Left lung (tissue), 10 donors: ENCODE data around the gene PACS2. TPM values are rescaled to one million over a fixed set of nuclear protein-coding genes. Genes with fewer than 3 reads are reported as not detected.

Source experiments
- ATAC-seq: fragments of 200-7000 bp; cut with Tn5 transposase; one replicate; pipeline ENCODE4 v1.9.1; 2020; ENCODE audit warnings: moderate library complexity
- DNase-seq, 4 donors: peaks; one replicate each; pipeline ENCODE4 v3.0.0-alpha.2; 2013 to 2020
- H3K27ac ChIP-seq, 2 donors: fragments of 200-600 bp; sonication (generic) in 1 of 2; one replicate each; pipeline versions ENCODE4 v1.5.0 to v1.8.0; 2020 to 2021
- H3K27me3 ChIP-seq, 2 donors: fragments of 200-600 bp; sonication (generic) in 1 of 2; one replicate each; pipeline versions ENCODE4 v1.5.0 to v1.8.0; 2020 to 2021
- H3K36me3 ChIP-seq, 2 donors: fragments of 200-600 bp; sonication (generic) in 1 of 2; one replicate each; pipeline versions ENCODE4 v1.5.0 to v1.8.0; 2020 to 2021
- H3K4me1 ChIP-seq, 2 donors: fragments of 200-600 bp; one replicate each; pipeline ENCODE4 v1.8.0; 2021
- H3K4me3 ChIP-seq, 2 donors: fragments of 200-600 bp; sonication (generic) in 1 of 2; one replicate each; pipeline versions ENCODE4 v1.5.0 to v1.8.0; 2020 to 2021; ENCODE audit warnings: mild to moderate bottlenecking in 1 of 2
- H3K9me3 ChIP-seq, 2 donors: fragments of 200-600 bp; sonication (generic) in 1 of 2; one replicate each; pipeline versions ENCODE4 v1.5.0 to v1.8.0; 2020 to 2021
- intact Hi-C, 2 donors: fragments of 100-400 bp; cut with DNase I; formaldehyde crosslinking; loops; one replicate each; pipeline versions ENCODE4 v1.11.2 to v1.14.2; 2022
- polyA plus RNA-seq, 6 donors: library from polyadenylated mRNA; unstranded; fragments of 120-200 nt; gene quantifications; one replicate each; pipeline ENCODE4 v1.2.1, GENCODE V29; 2013; ENCODE audit not compliant: insufficient read length in 6 of 6
- total RNA-seq, 2 donors: library from RNA; stranded (reverse); fragmentation: NEBNext Ultra II Directional; extraction: Animal tissue kit (Norgen Biotek cat#: 25700); gene quantifications; one replicate each; pipeline ENCODE4 v1.2.1, GENCODE V29; 2021
- TF ChIP-seq, protein P1 (sequence below), 2 donors: fragments of 200-600 bp; sonication (generic) in 1 of 2; IDR thresholded peaks; one replicate each; pipeline versions ENCODE4 v1.5.0 to v1.8.0; 2021; ENCODE audit warnings: antibody characterized with exemption in 2 of 2
- donor health status: DM: no; HTN: yes; CAD: no.
- donor health status: DM: no; HTN: no; CAD: no.

PACS2 gene
- total and polyA plus RNA-seq, 8 donors = 64.6 to 99.3 (median 75.4) TPM

DNA sequence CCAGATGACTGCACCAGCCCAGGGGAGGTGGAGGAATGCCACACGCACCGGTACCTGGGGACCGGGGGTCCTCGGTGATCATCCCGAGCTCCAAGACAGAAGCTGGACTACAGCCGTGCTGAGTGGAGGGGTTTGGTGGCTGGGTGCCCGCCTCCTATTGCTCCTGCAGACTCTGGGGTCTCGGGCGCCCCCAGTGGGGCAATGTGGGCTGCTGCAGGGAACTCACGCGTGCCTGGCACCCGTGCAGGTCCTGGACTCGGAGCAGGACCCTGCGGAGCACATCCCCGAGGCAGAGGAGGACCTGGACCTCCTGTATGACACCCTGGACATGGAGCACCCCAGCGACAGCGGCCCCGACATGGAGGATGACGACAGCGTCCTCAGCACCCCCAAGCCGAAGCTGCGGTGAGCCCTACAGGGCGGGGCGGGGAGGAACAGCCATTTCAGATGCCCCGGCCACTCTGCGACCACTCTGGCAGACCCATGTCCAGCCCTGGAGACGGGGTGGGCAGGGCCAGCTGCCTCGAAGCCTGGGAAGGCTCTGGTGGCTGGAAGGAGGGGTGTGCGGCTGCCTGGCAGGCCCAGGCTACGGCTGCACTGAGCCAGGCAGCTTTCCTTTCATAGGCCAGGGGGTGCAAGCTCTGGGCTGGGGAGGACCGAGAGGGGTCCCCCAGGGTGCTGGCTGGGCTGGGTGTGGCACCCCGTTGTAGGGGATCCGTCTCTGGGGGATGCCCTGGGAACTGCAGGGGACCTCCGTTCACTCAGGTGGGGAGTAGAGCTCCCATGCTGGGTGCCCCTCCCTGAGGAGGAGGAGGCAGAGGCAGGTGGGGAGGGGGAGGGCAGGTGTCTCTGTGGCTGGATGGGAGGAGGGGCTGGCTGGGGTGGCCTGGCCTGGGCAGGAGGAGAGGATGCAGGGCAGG lies 62.2 kb downstream of the PACS2 start:
- intact Hi-C loops = no loop called here
- no peak overlapping the region for H3K27ac ChIP-seq
- H3K27me3 ChIP-seq = no peaks in the 10 kb centered on the region
- DNase-seq (peak in 1 of 4 donors; percentile 60), ATAC-seq (no peak)
- peaks cover 0 to 23% of the 10 kb centered on the region in 2 donors for H3K36me3 ChIP-seq
- H3K9me3 ChIP-seq = no peaks in the 10 kb centered on the region
- no peak overlapping the region for H3K4me3 ChIP-seq
- H3K4me1 ChIP-seq = peaks cover 0 to 14% of the 10 kb centered on the region in 2 donors
- TF ChIP-seq, protein P1, sequence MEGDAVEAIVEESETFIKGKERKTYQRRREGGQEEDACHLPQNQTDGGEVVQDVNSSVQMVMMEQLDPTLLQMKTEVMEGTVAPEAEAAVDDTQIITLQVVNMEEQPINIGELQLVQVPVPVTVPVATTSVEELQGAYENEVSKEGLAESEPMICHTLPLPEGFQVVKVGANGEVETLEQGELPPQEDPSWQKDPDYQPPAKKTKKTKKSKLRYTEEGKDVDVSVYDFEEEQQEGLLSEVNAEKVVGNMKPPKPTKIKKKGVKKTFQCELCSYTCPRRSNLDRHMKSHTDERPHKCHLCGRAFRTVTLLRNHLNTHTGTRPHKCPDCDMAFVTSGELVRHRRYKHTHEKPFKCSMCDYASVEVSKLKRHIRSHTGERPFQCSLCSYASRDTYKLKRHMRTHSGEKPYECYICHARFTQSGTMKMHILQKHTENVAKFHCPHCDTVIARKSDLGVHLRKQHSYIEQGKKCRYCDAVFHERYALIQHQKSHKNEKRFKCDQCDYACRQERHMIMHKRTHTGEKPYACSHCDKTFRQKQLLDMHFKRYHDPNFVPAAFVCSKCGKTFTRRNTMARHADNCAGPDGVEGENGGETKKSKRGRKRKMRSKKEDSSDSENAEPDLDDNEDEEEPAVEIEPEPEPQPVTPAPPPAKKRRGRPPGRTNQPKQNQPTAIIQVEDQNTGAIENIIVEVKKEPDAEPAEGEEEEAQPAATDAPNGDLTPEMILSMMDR (IDR thresholded peaks at IDR 0.05) = no peak

DNA sequence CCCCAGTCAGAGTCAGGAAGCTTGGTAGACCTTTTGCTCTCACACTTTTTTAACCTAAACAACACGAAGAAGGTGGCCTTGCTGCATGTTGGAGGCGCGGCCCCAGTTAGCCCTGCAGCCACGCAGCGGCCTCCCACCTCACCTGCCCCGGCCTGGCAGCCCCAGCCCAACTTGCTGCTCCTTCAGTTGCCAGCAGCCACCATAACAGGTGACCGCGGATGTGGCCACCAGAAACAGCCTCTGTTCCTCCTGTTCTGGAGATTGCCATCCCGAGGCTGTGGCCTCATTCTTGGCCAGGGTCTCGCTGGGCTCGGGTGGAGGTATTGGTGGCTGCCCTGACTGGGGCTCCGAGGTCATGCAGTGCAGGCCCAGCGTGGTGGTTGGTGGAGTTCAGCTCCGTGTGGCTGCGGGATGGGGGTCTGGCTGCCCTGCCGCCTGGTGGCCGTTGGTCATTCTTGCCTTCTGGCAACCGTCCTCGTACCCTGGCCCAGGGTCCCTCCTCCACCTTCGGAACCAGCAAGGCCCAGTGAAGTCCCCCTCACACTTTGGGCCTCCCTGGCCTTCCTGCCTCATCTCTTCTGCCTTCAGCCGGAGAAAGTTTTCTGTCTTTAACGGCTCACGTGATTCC lies 63.1 kb downstream of the PACS2 start:
- Histone ChIP-seq H3K4me3 (no peak overlapping the region), H3K27me3 (no peaks in the 10 kb centered on the region), H3K27ac (no peak overlapping the region), H3K9me3 (no peaks in the 10 kb centered on the region), H3K4me1 (peaks cover 0 to 14% of the 10 kb centered on the region in 2 donors), H3K36me3 (peaks cover 0 to 31% of the 10 kb centered on the region in 2 donors)
- DNase-seq (no peak), ATAC-seq (no peak)
- TF ChIP-seq, protein P1 (IDR thresholded peaks at IDR 0.05) = no peak
- intact Hi-C loops = no loop called here

- DNase-seq (no peak), ATAC-seq (no peak)
- Histone ChIP-seq H3K27ac (no peak overlapping the region), H3K4me3 (no peak overlapping the region), H3K9me3 (no peaks in the 10 kb centered on the region), H3K4me1 (peaks cover 0 to 14% of the 10 kb centered on the region in 2 donors), H3K36me3 (peaks cover 0 to 37% of the 10 kb centered on the region in 2 donors), H3K27me3 (no peaks in the 10 kb centered on the region)
- TF ChIP-seq, protein P1 (IDR thresholded peaks at IDR 0.05) = no peak
- intact Hi-C loops = no loop called here
These were observed 63.7 kb downstream of the PACS2 start for GRCh38 chr14:105378199-105378598.

- H3K9me3 ChIP-seq = no peaks in the 10 kb centered on the region
- H3K4me3 ChIP-seq = no peak overlapping the region
- peak in 1 of 4 donors; percentile 51 for DNase-seq
- intact Hi-C loops = no loop called here
- TF ChIP-seq, protein P1 (IDR thresholded peaks at IDR 0.05) = no peak
- no peaks in the 10 kb centered on the region for H3K27me3 ChIP-seq
- peaks cover 0 to 14% of the 10 kb centered on the region in 2 donors for H3K4me1 ChIP-seq
- no peak overlapping the region for H3K27ac ChIP-seq
- no peak for ATAC-seq
- peaks cover 0 to 46% of the 10 kb centered on the region in 2 donors for H3K36me3 ChIP-seq
These were observed 64.5 kb downstream of the PACS2 start for GRCh38 chr14:105378873-105379685.
